ENCODE measurements around the gene FHOD3. TPM values are rescaled to one million over a fixed set of nuclear protein-coding genes. Genes with fewer than 3 reads are reported as not detected.

Gene FHOD3
- total and polyA plus RNA-seq, 10 donors, result 1.2 to 2.7 (median 1.9) TPM

DNA sequence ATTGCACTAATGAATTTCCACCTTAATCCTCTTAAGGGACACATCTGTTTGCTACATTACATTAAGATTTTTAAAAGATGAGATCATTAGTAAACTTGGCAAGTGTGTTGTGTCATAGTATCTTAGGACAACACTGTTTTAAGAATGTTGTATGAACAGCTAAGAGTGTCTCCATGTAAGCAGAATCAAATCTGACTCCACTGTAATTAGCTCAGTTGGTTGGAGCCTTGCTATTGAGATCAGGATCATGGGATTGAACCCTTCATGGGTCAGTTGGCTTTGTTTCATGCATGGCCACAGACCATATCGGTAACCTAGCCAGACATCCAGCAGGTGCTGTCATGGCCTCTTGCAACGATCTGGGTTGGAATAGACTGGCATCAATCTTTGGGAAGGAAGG is 5.2 kb downstream of the FHOD3 start:
- DNase-seq, result no peak
- no peak for TF ChIP-seq POLR2AphosphoS5 (IDR thresholded peaks at IDR 0.05)
- Histone ChIP-seq H3K27me3 (replicated peaks in 1 of 7) (peaks cover 0 to 84% (median 42%) of the 10 kb centered on the region in 7 donors), H3K36me3 (no peaks in the 10 kb centered on the region), H3K4me1 (peaks cover 4 to 16% (median 11%) of the 10 kb centered on the region in 6 donors), H3K9me3 (no peaks in the 10 kb centered on the region), H3K4me3 (no peak overlapping the region), H3K27ac (no peak overlapping the region)
- WGBS, 5 donors, result 63 to 89% (median 84%) methylated on average over 2 of the region's 2 CpGs
- intact Hi-C loops (cut with DNase I; ENCODE audit: low total_unique reads), result no loop called here

DNA sequence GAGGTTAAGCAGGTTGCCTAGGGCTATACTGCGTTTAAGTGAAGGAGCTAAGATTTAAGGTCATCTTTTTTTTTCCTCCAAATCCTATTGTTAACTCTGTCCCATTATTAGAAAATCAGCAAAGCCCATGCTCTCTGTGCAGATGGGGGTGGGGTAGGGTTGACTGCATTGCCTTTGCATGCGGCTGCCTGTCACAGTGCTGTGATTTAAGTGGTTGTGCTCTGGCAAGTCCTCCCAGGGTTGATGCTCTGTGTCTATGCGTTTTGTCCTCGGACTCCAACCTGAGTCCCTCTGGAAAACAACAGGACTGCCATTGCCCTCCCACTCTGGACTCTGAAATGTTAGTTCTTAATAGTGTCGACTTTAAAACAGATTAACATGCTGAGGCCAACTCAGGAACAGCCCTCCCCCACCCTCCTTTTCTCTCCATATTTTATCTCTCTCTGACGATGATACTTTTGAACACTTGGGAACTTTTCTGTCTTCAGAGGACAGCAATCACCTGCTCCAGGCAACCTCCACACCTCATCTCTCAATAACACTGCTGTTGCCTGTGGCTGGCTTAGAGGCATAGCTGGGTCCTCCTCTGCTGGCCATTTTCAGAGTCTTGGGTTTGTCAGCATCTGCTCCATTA is 5.8 kb downstream of the FHOD3 start:
- H3K4me3 ChIP-seq, result no peak overlapping the region
- TF ChIP-seq POLR2AphosphoS5 (IDR thresholded peaks at IDR 0.05), result no peak
- TF ChIP-seq, protein P1, sequence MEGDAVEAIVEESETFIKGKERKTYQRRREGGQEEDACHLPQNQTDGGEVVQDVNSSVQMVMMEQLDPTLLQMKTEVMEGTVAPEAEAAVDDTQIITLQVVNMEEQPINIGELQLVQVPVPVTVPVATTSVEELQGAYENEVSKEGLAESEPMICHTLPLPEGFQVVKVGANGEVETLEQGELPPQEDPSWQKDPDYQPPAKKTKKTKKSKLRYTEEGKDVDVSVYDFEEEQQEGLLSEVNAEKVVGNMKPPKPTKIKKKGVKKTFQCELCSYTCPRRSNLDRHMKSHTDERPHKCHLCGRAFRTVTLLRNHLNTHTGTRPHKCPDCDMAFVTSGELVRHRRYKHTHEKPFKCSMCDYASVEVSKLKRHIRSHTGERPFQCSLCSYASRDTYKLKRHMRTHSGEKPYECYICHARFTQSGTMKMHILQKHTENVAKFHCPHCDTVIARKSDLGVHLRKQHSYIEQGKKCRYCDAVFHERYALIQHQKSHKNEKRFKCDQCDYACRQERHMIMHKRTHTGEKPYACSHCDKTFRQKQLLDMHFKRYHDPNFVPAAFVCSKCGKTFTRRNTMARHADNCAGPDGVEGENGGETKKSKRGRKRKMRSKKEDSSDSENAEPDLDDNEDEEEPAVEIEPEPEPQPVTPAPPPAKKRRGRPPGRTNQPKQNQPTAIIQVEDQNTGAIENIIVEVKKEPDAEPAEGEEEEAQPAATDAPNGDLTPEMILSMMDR (IDR thresholded peaks at IDR 0.05 in 8 of 11, conservative IDR thresholded peaks at IDR 0.05 in 3 of 11), result no peak
- no peak for TF ChIP-seq POLR2A (IDR thresholded peaks at IDR 0.05)
- intact Hi-C loops (cut with DNase I; ENCODE audit: low total_unique reads), result no loop called here
- H3K27me3 ChIP-seq (replicated peaks in 1 of 7), result peaks cover 0 to 78% (median 35%) of the 10 kb centered on the region in 7 donors
- DNase-seq, result no peak
- WGBS, 5 donors, result 66 to 78% (median 69%) methylated on average over 6 of the region's 6 CpGs
- H3K9me3 ChIP-seq, result no peaks in the 10 kb centered on the region
- no peak overlapping the region for H3K27ac ChIP-seq
- H3K36me3 ChIP-seq, result no peaks in the 10 kb centered on the region
- peaks cover 0 to 9% (median 5%) of the 10 kb centered on the region in 6 donors for H3K4me1 ChIP-seq

DNA sequence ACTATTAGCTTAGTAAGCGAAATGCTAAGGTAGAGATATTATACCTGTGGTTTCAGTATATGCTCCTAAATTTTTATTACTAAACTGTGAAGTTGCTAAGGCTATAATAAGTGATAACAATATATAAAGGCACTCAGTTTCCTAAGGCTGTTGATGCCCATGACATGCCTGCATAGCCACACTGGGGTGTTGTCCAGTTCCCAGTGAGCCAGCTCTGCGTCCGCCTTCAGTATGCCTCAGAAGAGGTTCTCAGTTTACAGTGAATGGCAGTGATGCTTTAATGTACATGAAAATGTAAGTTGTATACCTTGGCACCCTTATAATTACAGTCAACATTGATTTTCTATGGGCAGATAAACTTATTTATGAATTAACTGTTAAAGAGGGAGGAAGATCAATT is 7.2 kb downstream of the FHOD3 start:
- H3K9me3 ChIP-seq, result no peaks in the 10 kb centered on the region
- no peak overlapping the region for H3K27ac ChIP-seq
- no peak for DNase-seq
- peaks cover 0 to 73% (median 22%) of the 10 kb centered on the region in 7 donors for H3K27me3 ChIP-seq (replicated peaks in 1 of 7)
- H3K36me3 ChIP-seq, result no peaks in the 10 kb centered on the region
- WGBS, 5 donors, result 84 to 93% (median 88%) methylated on average over 3 of the region's 3 CpGs
- no peak overlapping the region for H3K4me3 ChIP-seq
- peaks cover 0 to 7% (median 0%) of the 10 kb centered on the region in 6 donors for H3K4me1 ChIP-seq
- intact Hi-C loops (cut with DNase I; ENCODE audit: low total_unique reads), result no loop called here
- TF ChIP-seq POLR2A (IDR thresholded peaks at IDR 0.05) (no peak), POLR2AphosphoS5 (IDR thresholded peaks at IDR 0.05) (no peak)
- TF ChIP-seq, protein P1 (IDR thresholded peaks at IDR 0.05 in 8 of 11, conservative IDR thresholded peaks at IDR 0.05 in 3 of 11), result no peak

DNA sequence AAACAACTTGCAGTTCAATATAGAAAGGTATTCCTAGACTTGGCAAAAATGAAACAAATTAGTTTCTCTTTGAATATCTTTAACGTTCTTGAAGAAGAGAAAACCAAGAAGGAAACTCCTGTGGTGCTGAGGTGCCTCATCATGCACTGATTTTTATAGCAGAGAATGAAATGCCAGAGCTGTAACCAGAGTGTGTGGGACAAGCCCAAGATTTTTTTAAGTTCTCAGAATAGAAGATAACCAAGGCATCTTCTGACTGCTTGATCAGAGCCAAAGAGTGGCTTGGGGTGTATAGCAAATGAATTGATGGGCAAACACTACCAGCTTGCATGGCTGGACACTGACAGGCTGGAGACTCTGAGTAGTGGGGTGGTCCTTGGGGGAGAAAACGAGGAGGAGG is 7.9 kb downstream of the FHOD3 start:
- Histone ChIP-seq H3K27me3 (replicated peaks in 1 of 7) (peaks cover 0 to 67% (median 18%) of the 10 kb centered on the region in 7 donors), H3K9me3 (no peaks in the 10 kb centered on the region), H3K4me1 (peaks cover 0 to 9% (median 0%) of the 10 kb centered on the region in 6 donors), H3K36me3 (no peaks in the 10 kb centered on the region), H3K4me3 (no peak overlapping the region), H3K27ac (no peak overlapping the region)
- TF ChIP-seq, protein P1 (IDR thresholded peaks at IDR 0.05 in 8 of 11, conservative IDR thresholded peaks at IDR 0.05 in 3 of 11), result no peak
- TF ChIP-seq POLR2AphosphoS5 (IDR thresholded peaks at IDR 0.05), result no peak
- TF ChIP-seq POLR2A (IDR thresholded peaks at IDR 0.05), result no peak
- 18 to 38% (median 23%) methylated on average over 2 of the region's 2 CpGs for WGBS, 5 donors
- intact Hi-C loops (cut with DNase I; ENCODE audit: low total_unique reads), result no loop called here
- DNase-seq, result no peak

Measured in spleen (tissue), 11 donors.